Measurements from ENCODE around the gene RBM27. TPM values are rescaled to one million over a fixed set of nuclear protein-coding genes. Genes with fewer than 3 reads are reported as not detected.
A peak's percentile ranks its signal among the peaks of the same experiment; 100 is the strongest.
"Not testable (repeated sequence)": the region's sequence is repeated elsewhere in the genome, so short reads cannot be mapped to it uniquely, and the experiment has no call there.

Gene RBM27
- total RNA-seq, 2 experiments from 2014 or later: 18.8 to 23.3 TPM

- peaks cover 30% of the 10 kb centered on the region for H3K4me1 Mint-ChIP-seq
- H3K36me3 Mint-ChIP-seq (ENCODE audit: low read depth): peaks cover 6% of the 10 kb centered on the region
- ChIA-PET POLR2A (interaction anchor here (0.6 kb wide), 1 partner anchor 29 kb away, joined by 4 read pairs; no protein-coding TSS in a partner anchor), CTCF (no interaction called here)
- no peak overlapping the region for H3K4me3 Mint-ChIP-seq
- no peak for DNase-seq
- no peaks in the 10 kb centered on the region for H3K9me3 Mint-ChIP-seq
- H3K27me3 Mint-ChIP-seq: no peaks in the 10 kb centered on the region
- H3K27ac Mint-ChIP-seq: no peak overlapping the region
Measured at GRCh38 chr5:146209714-146210113, 6.3 kb downstream of the RBM27 start.

DNA sequence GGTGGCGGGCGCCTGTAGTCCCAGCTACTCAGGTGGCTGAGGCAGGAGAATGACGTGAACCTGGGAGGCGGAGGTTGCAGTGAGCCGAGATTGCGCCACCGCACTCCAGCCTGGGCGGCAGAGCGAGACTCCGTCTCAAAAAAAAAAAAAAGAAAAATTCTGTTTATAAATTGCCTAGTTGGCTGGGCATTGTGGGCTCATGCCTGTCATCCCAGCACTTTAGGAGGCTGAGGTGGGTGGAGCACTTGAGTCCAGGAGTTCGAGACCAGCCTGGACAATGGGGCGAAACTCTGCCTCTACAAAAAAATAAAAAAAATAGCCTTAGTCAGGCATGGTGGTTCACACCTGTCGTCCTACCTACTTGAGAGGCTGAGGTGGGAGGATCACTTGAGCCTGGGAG is 7.4 kb downstream of the RBM27 start:
- DNase-seq, POLR2A ChIA-PET, H3K4me3 Mint-ChIP-seq: not testable (repeated sequence)

DNA sequence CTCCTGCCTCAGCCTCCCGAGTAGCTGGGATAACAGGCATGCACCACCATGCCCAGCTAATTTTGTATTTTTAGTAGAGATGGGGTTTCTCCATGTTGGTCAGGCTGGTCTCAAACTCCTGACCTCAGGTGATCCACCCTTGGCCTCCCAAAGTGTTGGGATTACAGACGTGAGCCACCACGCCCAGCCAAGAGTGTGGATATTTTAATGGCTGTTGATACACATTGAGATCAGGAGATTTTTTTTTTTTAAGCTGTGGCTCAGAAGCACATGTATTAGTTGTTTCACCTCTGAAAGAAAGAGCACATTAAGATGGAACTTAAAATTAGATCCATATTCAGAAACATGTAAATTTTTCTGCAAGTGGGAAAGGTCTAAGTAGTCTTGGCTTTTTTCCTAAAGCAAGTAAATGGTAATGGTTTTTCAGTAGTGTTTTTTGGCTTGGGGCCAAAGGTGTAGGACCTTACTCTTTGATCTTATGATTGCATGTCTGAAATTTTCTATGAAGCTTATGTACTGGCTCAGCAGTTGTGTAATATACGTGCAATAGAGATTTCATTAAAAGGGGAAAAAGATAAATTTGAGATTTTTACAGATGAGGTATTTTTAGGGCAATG is 9.9 kb downstream of the RBM27 start:
- peaks cover 10% of the 10 kb centered on the region for H3K36me3 Mint-ChIP-seq (ENCODE audit: low read depth)
- DNase-seq: no peak
- CTCF ChIA-PET: interaction anchor here (1.1 kb wide), 1 partner anchor 36 kb away, joined by 4 read pairs; no protein-coding TSS in a partner anchor
- peaks cover 19% of the 10 kb centered on the region for H3K4me1 Mint-ChIP-seq
- H3K4me3 Mint-ChIP-seq: no peak overlapping the region
- H3K27me3 Mint-ChIP-seq: no peaks in the 10 kb centered on the region
- POLR2A ChIA-PET: interaction anchor here (0.6 to 1.3 kb wide), 3 partner anchors 10 to 39 kb away, joined by 3 read pairs; partner anchors contain the start of gene LARS1
- H3K9me3 Mint-ChIP-seq: no peaks in the 10 kb centered on the region
- H3K27ac Mint-ChIP-seq: no peak overlapping the region

More for the DNA sequence above, 7.4 kb downstream of the RBM27 start:
- H3K9me3 Mint-ChIP-seq, H3K27ac Mint-ChIP-seq, H3K27me3 Mint-ChIP-seq, CTCF ChIA-PET: not testable (repeated sequence)
- peaks cover 30% of the 10 kb centered on the region for H3K4me1 Mint-ChIP-seq
- H3K36me3 Mint-ChIP-seq (ENCODE audit: low read depth): peaks cover 10% of the 10 kb centered on the region

DNA sequence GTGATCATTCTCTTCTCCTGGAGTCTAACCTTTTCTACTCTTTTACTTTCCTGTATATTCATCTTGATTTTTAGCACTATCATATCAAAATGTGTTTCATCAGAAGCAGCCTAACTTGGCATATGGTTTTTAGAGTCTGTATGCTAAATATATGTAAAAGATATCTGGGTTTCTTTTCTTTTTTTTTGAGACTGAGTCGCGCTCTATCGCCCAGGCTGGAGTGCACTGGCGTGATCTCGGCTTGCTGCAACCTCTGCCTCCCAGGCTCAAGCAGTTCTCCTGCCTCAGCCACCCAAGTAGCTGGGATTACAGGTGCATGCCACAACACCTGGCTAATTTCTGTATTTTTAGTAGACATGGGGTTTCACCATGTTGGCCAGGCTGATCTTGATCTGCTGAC is 11.5 kb downstream of the RBM27 start:
- H3K9me3 Mint-ChIP-seq, H3K4me1 Mint-ChIP-seq, H3K27me3 Mint-ChIP-seq, POLR2A ChIA-PET, H3K4me3 Mint-ChIP-seq, DNase-seq, CTCF ChIA-PET, H3K27ac Mint-ChIP-seq: not testable (repeated sequence)
- peaks cover 20% of the 10 kb centered on the region for H3K36me3 Mint-ChIP-seq (ENCODE audit: low read depth)

- H3K27ac Mint-ChIP-seq: no peak overlapping the region
- no peak for DNase-seq
- ChIA-PET POLR2A (interaction anchor here (1.0 kb wide), 1 partner anchor 18 kb away, joined by 3 read pairs; no protein-coding TSS in a partner anchor), CTCF (interaction anchor here (0.6 kb wide), 1 partner anchor 62 kb away, joined by 3 read pairs; no protein-coding TSS in a partner anchor)
- H3K4me1 Mint-ChIP-seq: peaks cover 8% of the 10 kb centered on the region
- H3K4me3 Mint-ChIP-seq: no peak overlapping the region
- H3K9me3 Mint-ChIP-seq: no peaks in the 10 kb centered on the region
- H3K36me3 Mint-ChIP-seq (ENCODE audit: low read depth): peaks cover 21% of the 10 kb centered on the region
- H3K27me3 Mint-ChIP-seq: no peaks in the 10 kb centered on the region
Measured at GRCh38 chr5:146218168-146218567, 14.8 kb downstream of the RBM27 start.

GRCh38 chr5:146219243-146219642 is 15.8 kb downstream of the RBM27 start:
- DNase-seq: no peak
- ChIA-PET CTCF (no interaction called here), POLR2A (interaction anchor here (1.2 kb wide), 1 partner anchor 16 kb away, joined by 4 read pairs; the partner anchor contains the start of gene RBM27)
- H3K27ac Mint-ChIP-seq: no peak overlapping the region
- no peak overlapping the region for H3K4me3 Mint-ChIP-seq
- no peaks in the 10 kb centered on the region for H3K9me3 Mint-ChIP-seq
- no peaks in the 10 kb centered on the region for H3K27me3 Mint-ChIP-seq
- H3K36me3 Mint-ChIP-seq (ENCODE audit: low read depth): peaks cover 26% of the 10 kb centered on the region
- H3K4me1 Mint-ChIP-seq: peaks cover 4% of the 10 kb centered on the region

GRCh38 chr5:146221234-146221633 is 17.8 kb downstream of the RBM27 start:
- peaks cover 3% of the 10 kb centered on the region for H3K4me1 Mint-ChIP-seq
- ChIA-PET POLR2A (interaction anchor here (1.1 kb wide), 1 partner anchor 18 kb away, joined by 4 read pairs; the partner anchor contains the start of gene RBM27), CTCF (interaction anchor here (0.6 kb wide), 1 partner anchor 146 kb away, joined by 3 read pairs; no protein-coding TSS in a partner anchor)
- H3K36me3 Mint-ChIP-seq (ENCODE audit: low read depth): peaks cover 33% of the 10 kb centered on the region
- no peaks in the 10 kb centered on the region for H3K27me3 Mint-ChIP-seq
- no peak for DNase-seq
- H3K9me3 Mint-ChIP-seq: no peaks in the 10 kb centered on the region
- H3K4me3 Mint-ChIP-seq: no peak overlapping the region
- no peak overlapping the region for H3K27ac Mint-ChIP-seq

GRCh38 chr5:146222005-146222404 is 18.6 kb downstream of the RBM27 start:
- H3K4me1 Mint-ChIP-seq: peaks cover 3% of the 10 kb centered on the region
- H3K9me3 Mint-ChIP-seq: no peaks in the 10 kb centered on the region
- H3K4me3 Mint-ChIP-seq: no peak overlapping the region
- H3K36me3 Mint-ChIP-seq (ENCODE audit: low read depth): peaks cover 35% of the 10 kb centered on the region
- DNase-seq: no peak
- H3K27ac Mint-ChIP-seq: no peak overlapping the region
- CTCF ChIA-PET: interaction anchor here (1.3 kb wide), 1 partner anchor 17 kb away, joined by 7 read pairs; no protein-coding TSS in a partner anchor
- no peaks in the 10 kb centered on the region for H3K27me3 Mint-ChIP-seq
- POLR2A ChIA-PET: no interaction called here

DNA sequence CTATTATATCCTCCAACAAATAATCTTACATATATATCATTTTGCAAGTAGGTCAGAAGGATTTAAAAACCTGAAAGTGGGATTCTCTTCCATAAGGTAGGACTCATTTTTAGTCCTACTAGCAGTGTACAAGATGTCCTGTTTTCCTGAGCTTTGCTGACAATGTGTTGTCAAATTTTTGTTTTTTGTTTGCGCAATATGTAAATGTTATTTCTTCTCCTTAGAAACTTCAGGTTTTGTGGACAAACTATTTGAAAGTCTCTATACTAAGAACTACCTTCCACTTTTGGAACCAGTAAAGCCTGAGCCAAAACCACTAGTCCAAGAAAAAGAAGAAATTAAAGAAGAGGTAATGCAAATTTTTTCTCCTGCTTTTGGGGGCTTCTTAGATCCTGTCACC is 19.8 kb downstream of the RBM27 start:
- ChIA-PET POLR2A (no interaction called here), CTCF (no interaction called here)
- no peak overlapping the region for H3K27ac Mint-ChIP-seq

GRCh38 chr5:146229222-146229621 is 25.8 kb downstream of the RBM27 start:
- DNase-seq: no peak
- peaks cover 54% of the 10 kb centered on the region for H3K36me3 Mint-ChIP-seq (ENCODE audit: low read depth)
- ChIA-PET CTCF (no interaction called here), POLR2A (no interaction called here)
- no peaks in the 10 kb centered on the region for H3K27me3 Mint-ChIP-seq
- no peak overlapping the region for H3K4me3 Mint-ChIP-seq
- no peaks in the 10 kb centered on the region for H3K4me1 Mint-ChIP-seq
- H3K9me3 Mint-ChIP-seq: no peaks in the 10 kb centered on the region
- no peak overlapping the region for H3K27ac Mint-ChIP-seq

More for the DNA sequence above, 19.8 kb downstream of the RBM27 start:
- H3K4me1 Mint-ChIP-seq: peaks cover under 1% of the 10 kb centered on the region
- peaks cover 39% of the 10 kb centered on the region for H3K36me3 Mint-ChIP-seq (ENCODE audit: low read depth)
- H3K4me3 Mint-ChIP-seq: no peak overlapping the region
- no peaks in the 10 kb centered on the region for H3K27me3 Mint-ChIP-seq
- H3K9me3 Mint-ChIP-seq: no peaks in the 10 kb centered on the region
- DNase-seq: no peak

- Mint-ChIP-seq H3K4me3 (no peak overlapping the region), H3K9me3 (no peaks in the 10 kb centered on the region), H3K36me3 (ENCODE audit: low read depth) (peaks cover 48% of the 10 kb centered on the region), H3K4me1 (peaks cover under 1% of the 10 kb centered on the region), H3K27me3 (no peaks in the 10 kb centered on the region), H3K27ac (no peak overlapping the region)
- ChIA-PET CTCF (no interaction called here), POLR2A (no interaction called here)
- DNase-seq: no peak
Measured at GRCh38 chr5:146232223-146232622, 28.8 kb downstream of the RBM27 start.

DNA sequence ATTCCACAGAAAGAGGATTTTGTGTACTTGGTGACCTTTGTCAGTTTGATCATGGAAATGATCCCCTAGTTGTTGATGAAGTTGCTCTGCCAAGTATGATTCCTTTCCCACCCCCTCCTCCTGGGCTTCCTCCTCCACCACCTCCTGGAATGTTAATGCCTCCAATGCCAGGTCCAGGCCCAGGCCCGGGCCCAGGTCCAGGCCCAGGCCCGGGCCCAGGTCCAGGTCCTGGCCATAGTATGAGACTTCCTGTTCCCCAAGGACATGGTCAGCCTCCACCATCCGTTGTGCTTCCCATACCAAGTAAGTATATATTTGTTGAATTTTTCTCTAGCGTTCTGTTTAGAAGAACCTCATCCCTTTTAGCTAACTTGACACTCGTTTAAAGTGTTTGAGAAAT is 30.0 kb downstream of the RBM27 start:
- H3K4me1 Mint-ChIP-seq: peaks cover 4% of the 10 kb centered on the region
- CTCF ChIA-PET: no interaction called here
- H3K27ac Mint-ChIP-seq: no peak overlapping the region
- H3K9me3 Mint-ChIP-seq: no peaks in the 10 kb centered on the region
- no peak for DNase-seq
- no peaks in the 10 kb centered on the region for H3K27me3 Mint-ChIP-seq
- H3K4me3 Mint-ChIP-seq: no peak overlapping the region
- POLR2A ChIA-PET: no interaction called here
- H3K36me3 Mint-ChIP-seq (ENCODE audit: low read depth): peaks cover 51% of the 10 kb centered on the region

DNA sequence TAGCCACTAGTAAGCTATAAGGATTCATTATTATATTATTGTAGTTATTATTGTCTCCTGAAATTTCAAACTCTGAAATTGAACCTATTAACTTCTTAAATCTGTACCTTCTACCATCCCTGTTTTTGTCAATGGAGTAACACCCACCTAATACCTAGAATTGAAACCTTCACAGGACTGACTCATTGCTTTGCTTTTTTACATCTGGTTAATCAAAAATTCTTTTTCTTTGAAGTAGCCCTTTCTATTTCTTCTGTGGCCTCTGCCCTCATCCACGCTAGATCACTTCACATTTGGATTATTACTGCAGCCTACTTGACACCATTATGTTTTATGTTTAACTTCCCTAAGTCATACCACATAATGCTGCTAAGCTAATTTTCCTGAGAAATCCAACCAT is 35.6 kb downstream of the RBM27 start:
- ChIA-PET CTCF (interaction anchor here (1.3 kb wide), 1 partner anchor 17 kb away, joined by 7 read pairs; no protein-coding TSS in a partner anchor), POLR2A (interaction anchor here (0.9 kb wide), 1 partner anchor 10 kb away, joined by 4 read pairs; no protein-coding TSS in a partner anchor)
- H3K27me3 Mint-ChIP-seq: no peaks in the 10 kb centered on the region
- peak overlapping the region; percentile 13 for H3K27ac Mint-ChIP-seq
- H3K36me3 Mint-ChIP-seq (ENCODE audit: low read depth): peaks cover 37% of the 10 kb centered on the region
- no peaks in the 10 kb centered on the region for H3K9me3 Mint-ChIP-seq
- H3K4me3 Mint-ChIP-seq: no peak overlapping the region
- H3K4me1 Mint-ChIP-seq: peaks cover 14% of the 10 kb centered on the region
- no peak for DNase-seq

- no peak overlapping the region for H3K27ac Mint-ChIP-seq
- POLR2A ChIA-PET: no interaction called here
- peaks cover 17% of the 10 kb centered on the region for H3K4me1 Mint-ChIP-seq
- H3K27me3 Mint-ChIP-seq: no peaks in the 10 kb centered on the region
- DNase-seq: no peak
- peaks cover 47% of the 10 kb centered on the region for H3K36me3 Mint-ChIP-seq (ENCODE audit: low read depth)
- CTCF ChIA-PET: interaction anchor here (1.2 kb wide), 1 partner anchor 9 kb away, joined by 3 read pairs; no protein-coding TSS in a partner anchor
- no peak overlapping the region for H3K4me3 Mint-ChIP-seq
- no peaks in the 10 kb centered on the region for H3K9me3 Mint-ChIP-seq
Measured at GRCh38 chr5:146240951-146241350, 37.5 kb downstream of the RBM27 start.

Measured in activated CD4-positive, alpha-beta memory T cell treated with anti-CD3 and anti-CD28 coated beads, Interleukin-2, amount 10 ng/mL, durations not matched to agents 7 days and 5 days (primary cell).